Retinal pigment epithelial cell (primary cell): ENCODE results near the gene IKZF5.

Experiments
- DNase-seq: peaks from one replicate; pipeline ENCODE4 v3.0.0-alpha.2; 2010; ENCODE audit warnings: low read depth
- H3K4me3 ChIP-seq: 2 replicates; pipeline ENCODE4 v1.5.1; 2011; ENCODE audit warnings: mild to moderate bottlenecking, low read length, control low read depth, moderate library complexity
- CTCF ChIP-seq: conservative IDR thresholded peaks from 2 replicates; pipeline ENCODE4 v1.5.1; 2011; ENCODE audit warnings: low read depth, low read length, control low read depth, inconsistent platforms

The IKZF5 gene

GRCh38 chr10:122957474-122957873, 51.1 kb downstream of the IKZF5 start:
- no peak overlapping the region for H3K4me3 ChIP-seq
- DNase-seq = no peak
- no peak for TF ChIP-seq CTCF

GRCh38 chr10:122955892-122956291, 52.7 kb downstream of the IKZF5 start:
- DNase-seq = no peak
- TF ChIP-seq CTCF = no peak
- no peak overlapping the region for H3K4me3 ChIP-seq

- no peak for DNase-seq
- peak overlapping the region; percentile 73 for H3K4me3 ChIP-seq
- TF ChIP-seq CTCF = no peak
These were observed 53.9 kb downstream of the IKZF5 start for GRCh38 chr10:122954731-122955050.

- peak; percentile 94 for DNase-seq
- TF ChIP-seq CTCF = no peak
- H3K4me3 ChIP-seq = peak within 1 kb of the TSS; percentile 73
These were observed 54.5 kb downstream of the IKZF5 start, which contains the start of gene C10orf88 for GRCh38 chr10:122953902-122954730. TSS of gene C10orf88 (minus strand) at chr10:122954227. CDS start at chr10:122954178, 49 bp downstream.

GRCh38 chr10:122949296-122949695, 59.3 kb downstream of the IKZF5 start:
- H3K4me3 ChIP-seq = no peak overlapping the region
- no peak for TF ChIP-seq CTCF
- no peak for DNase-seq
